SK-N-SH (cell line): ENCODE results near the gene HSPBAP1. TPM values are rescaled to one million over a fixed set of nuclear protein-coding genes. Genes with fewer than 3 reads are reported as not detected.

ENCODE experiments used
- CTCF ChIA-PET: fragments of 300-600, 350-600 bp; formaldehyde crosslinking; extraction: SDS; loops from one replicate; lab custom pipeline; 2021; lab: Yijun Ruan, JAX
- POLR2A ChIA-PET: fragments of 350-600 bp; sonication (Branson Sonifier 250); formaldehyde crosslinking; extraction: SDS; loops from one replicate; lab custom pipeline; 2020; ENCODE audit warnings: antibody characterized with exemption, inconsistent platforms; lab: Yijun Ruan, JAX
- DNase-seq: peaks from one replicate; pipeline ENCODE4 v3.0.0; 2012
- H2AFZ ChIP-seq: fragments of 200-600 bp; sonication (generic); 2 replicates; pipeline ENCODE4 v1.8.1; 2016; ENCODE audit warnings: antibody characterized with exemption, mild to moderate bottlenecking, low read depth
- H3F3A ChIP-seq: fragments of 200-600 bp; sonication (generic); replicated peaks from 2 replicates; pipeline ENCODE3; 2016; ENCODE audit warnings: antibody characterized with exemption, mild to moderate bottlenecking; ENCODE audit not compliant: insufficient read depth
- H3K27ac ChIP-seq, 2 experiments: fragments of 200-500 bp in 1 of 2; fragments of 200-600 bp in 1 of 2; sonication (Bioruptor generic) in 1 of 2; sonication (generic), shearing (Covaris generic) in 1 of 2; 2 replicates each; pipeline versions ENCODE4 v1.5.1 to v1.6.1; 2014 to 2016; ENCODE audit warnings: low read depth in 2 of 2, inconsistent platforms in 1 of 2, low read length in 1 of 2, mild to moderate bottlenecking in 1 of 2, mixed read lengths in 1 of 2
- H3K27me3 ChIP-seq: fragments of 200-600 bp; sonication (generic), shearing (Covaris generic); 2 replicates; pipeline ENCODE4 v1.6.1; 2016; ENCODE audit warnings: mixed run types; ENCODE audit not compliant: insufficient read depth
- H3K36me3 ChIP-seq, 2 experiments: fragments of 200-500 bp in 1 of 2; fragments of 200-600 bp in 1 of 2; sonication (Bioruptor generic) in 1 of 2; sonication (generic) in 1 of 2; replicated peaks in 1 of 2; 2 replicates each; pipeline versions ENCODE3 to v1.5.1; 2014 to 2016; ENCODE audit warnings: low read length in 1 of 2, mild to moderate bottlenecking in 1 of 2; ENCODE audit not compliant: insufficient read depth in 2 of 2, control insufficient read depth in 1 of 2
- H3K4me1 ChIP-seq, 2 experiments: fragments of 200-500 bp in 1 of 2; fragments of 200-600 bp in 1 of 2; sonication (Bioruptor generic) in 1 of 2; sonication (generic), shearing (Covaris generic) in 1 of 2; 2 replicates each; pipeline versions ENCODE4 v1.5.1 to v1.6.1; 2014 to 2016; ENCODE audit warnings: low read depth in 1 of 2, low read length in 1 of 2, mixed run types in 1 of 2; ENCODE audit not compliant: insufficient read depth in 2 of 2, control insufficient read depth in 1 of 2
- H3K4me2 ChIP-seq: fragments of 200-600 bp; sonication (generic), shearing (Covaris generic); 2 replicates; pipeline ENCODE4 v1.6.1; 2017; ENCODE audit warnings: mixed run types
- H3K4me3 ChIP-seq, 2 experiments: fragments of 200-500 bp in 1 of 2; fragments of 200-600 bp in 1 of 2; sonication (Bioruptor generic) in 1 of 2; sonication (generic), shearing (Covaris generic) in 1 of 2; 2 replicates each; pipeline versions ENCODE4 v1.5.1 to v1.8.1; 2014 to 2016; ENCODE audit warnings: low read depth in 2 of 2, inconsistent platforms in 1 of 2, low read length in 1 of 2, mild to moderate bottlenecking in 1 of 2, mixed read lengths in 1 of 2, moderate library complexity in 1 of 2
- H3K79me2 ChIP-seq: fragments of 200-600 bp; sonication (generic); 2 replicates; pipeline ENCODE4 v1.8.1; 2017; ENCODE audit warnings: mild to moderate bottlenecking; ENCODE audit not compliant: insufficient read depth
- H3K9ac ChIP-seq: fragments of 200-600 bp; sonication (generic); 2 replicates; pipeline ENCODE4 v1.6.1; 2017; ENCODE audit warnings: mixed run types
- H3K9me2 ChIP-seq: fragments of 200-600 bp; sonication (generic); 2 replicates; pipeline ENCODE4 v1.6.1; 2017; ENCODE audit warnings: mixed run types
- H3K9me3 ChIP-seq: fragments of 200-600 bp; sonication (generic); 2 replicates; pipeline ENCODE4 v1.6.1; 2017; ENCODE audit warnings: mixed run types, mild to moderate bottlenecking, moderate library complexity
- H4K20me1 ChIP-seq: fragments of 200-600 bp; sonication (generic); 2 replicates; pipeline ENCODE4 v1.6.1; 2017; ENCODE audit warnings: mild to moderate bottlenecking, mixed run types; ENCODE audit not compliant: insufficient read depth
- ELF1 ChIP-seq: IDR thresholded peaks from 2 replicates; pipeline ENCODE4 v1.4.0; 2012
- EZH2phosphoT487 ChIP-seq: fragments of 200-600 bp; sonication (generic); IDR thresholded peaks from 2 replicates; pipeline ENCODE4 v1.6.1; 2017; ENCODE audit warnings: low read depth, mixed run types, mild to moderate bottlenecking, antibody characterized with exemption, moderate library complexity, borderline replicate concordance
- FOSL2 ChIP-seq: IDR thresholded peaks from 2 replicates; pipeline ENCODE4 v1.4.0; 2012; ENCODE audit warnings: low read depth, mild to moderate bottlenecking, moderate library complexity, borderline replicate concordance
- FOXJ3 ChIP-seq: sonication (generic); formaldehyde crosslinking; IDR thresholded peaks from 2 replicates; pipeline ENCODE4 v1.5.1; 2020; ENCODE audit warnings: mild to moderate bottlenecking, missing genetic modification reagents
- GABPA ChIP-seq: IDR thresholded peaks from 2 replicates; pipeline ENCODE4 v1.4.0; 2012; ENCODE audit warnings: low read depth, mild to moderate bottlenecking
- MEF2A ChIP-seq: IDR thresholded peaks from 2 replicates; pipeline ENCODE4 v1.4.0; 2012; ENCODE audit warnings: low read depth, borderline replicate concordance
- NFIC ChIP-seq: IDR thresholded peaks from 2 replicates; pipeline ENCODE4 v1.4.0; 2012; ENCODE audit warnings: borderline replicate concordance
- NRF1 ChIP-seq: IDR thresholded peaks from 2 replicates; pipeline ENCODE4 v1.6.1; 2012; ENCODE audit warnings: low read depth, mild to moderate bottlenecking, low read length
- POLR2AphosphoS5 ChIP-seq: IDR thresholded peaks from 2 replicates; pipeline ENCODE4 v1.6.1; 2012; ENCODE audit warnings: low read depth, low read length
- RAD21 ChIP-seq: IDR thresholded peaks from 2 replicates; pipeline ENCODE4 v1.6.1; 2012; ENCODE audit warnings: mild to moderate bottlenecking, low read length
- SIN3A ChIP-seq: IDR thresholded peaks from 2 replicates; pipeline ENCODE4 v1.6.1; 2012; ENCODE audit warnings: low read depth, mild to moderate bottlenecking, low read length, moderate library complexity, borderline replicate concordance
- TEAD4 ChIP-seq: IDR thresholded peaks from 2 replicates; pipeline ENCODE4 v1.4.0; 2012; ENCODE audit warnings: mild to moderate bottlenecking, borderline replicate concordance; ENCODE audit not compliant: insufficient read depth
- YY1 ChIP-seq: IDR thresholded peaks from 2 replicates; pipeline ENCODE4 v1.4.0; 2012; ENCODE audit warnings: low read depth, mild to moderate bottlenecking
- WGBS: methylation state at CpG from one replicate; pipeline ENCODE4 v1.1.6; 2017; ENCODE audit warnings: low lambda C conversion rate; 5-methylcytosine and 5-hydroxymethylcytosine counted together
- polyA plus RNA-seq, 3 experiments: library from polyadenylated mRNA; depleted of rRNA; stranded (reverse); fragments of >200 nt; gene quantifications; 2 replicates each; pipeline ENCODE4 v1.2.3, GENCODE V29; 2012
- TF ChIP-seq, protein P1 (sequence below): IDR thresholded peaks from 2 replicates; pipeline ENCODE4; 2012
- TF ChIP-seq, protein P2 (sequence below): IDR thresholded peaks from 2 replicates; pipeline ENCODE4 v1.4.0; 2012; ENCODE audit warnings: low read depth
- TF ChIP-seq, protein P3 (sequence below): fragments of 150-350 bp; IDR thresholded peaks from 2 replicates; pipeline ENCODE4 v1.6.1; 2017; ENCODE audit warnings: antibody characterized with exemption, low read length, low read depth, borderline replicate concordance

HSPBAP1 gene
- polyA plus RNA-seq, 1 of the 3 experiments (the other 2 are of a cell fraction): 5.1 TPM

DNA sequence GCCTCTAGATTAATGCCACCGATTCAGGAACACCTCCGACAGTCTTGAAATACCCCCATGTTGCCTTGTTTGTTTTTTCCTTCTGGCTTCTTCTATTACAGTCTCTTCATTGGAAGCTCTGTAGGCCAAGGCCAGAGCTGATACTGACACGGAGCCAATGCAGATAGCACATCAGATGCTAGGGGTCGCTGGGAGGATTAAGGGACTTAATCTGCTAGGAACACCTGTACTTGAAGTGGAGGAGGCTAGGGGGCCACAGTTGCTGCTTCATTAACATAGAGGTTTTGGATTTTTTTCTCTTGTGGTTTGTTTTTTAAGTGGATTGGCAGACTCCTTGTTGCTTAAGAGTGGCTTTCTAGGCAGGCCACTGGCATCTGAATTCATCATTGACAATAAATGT is 63.4 kb downstream of the HSPBAP1 start:
- no peaks in the 10 kb centered on the region for H3K9me3 ChIP-seq
- H3K27me3 ChIP-seq: no peaks in the 10 kb centered on the region
- CTCF ChIA-PET: no interaction called here
- no peak overlapping the region for H3K9ac ChIP-seq
- peaks cover 2 to 10% of the 10 kb centered on the region in 2 experiments for H3K36me3 ChIP-seq
- H3K9me2 ChIP-seq: no peaks in the 10 kb centered on the region
- H3F3A ChIP-seq: no peaks in the 10 kb centered on the region
- H3K27ac ChIP-seq: no peak overlapping the region
- peaks cover 0 to 6% of the 10 kb centered on the region in 2 experiments; a peak in 2 of 4 replicates for H3K4me1 ChIP-seq
- POLR2A ChIA-PET: no interaction called here
- DNase-seq: no peak
- 87% methylated on average over 4 of the region's 4 CpGs for WGBS
- no peaks in the 10 kb centered on the region for H3K79me2 ChIP-seq
- H3K4me3 ChIP-seq: no peak overlapping the region
- no peaks in the 10 kb centered on the region for H4K20me1 ChIP-seq
- no peak overlapping the region for H2AFZ ChIP-seq
- TF ChIP-seq ELF1: no peak
- TF ChIP-seq, protein P1, sequence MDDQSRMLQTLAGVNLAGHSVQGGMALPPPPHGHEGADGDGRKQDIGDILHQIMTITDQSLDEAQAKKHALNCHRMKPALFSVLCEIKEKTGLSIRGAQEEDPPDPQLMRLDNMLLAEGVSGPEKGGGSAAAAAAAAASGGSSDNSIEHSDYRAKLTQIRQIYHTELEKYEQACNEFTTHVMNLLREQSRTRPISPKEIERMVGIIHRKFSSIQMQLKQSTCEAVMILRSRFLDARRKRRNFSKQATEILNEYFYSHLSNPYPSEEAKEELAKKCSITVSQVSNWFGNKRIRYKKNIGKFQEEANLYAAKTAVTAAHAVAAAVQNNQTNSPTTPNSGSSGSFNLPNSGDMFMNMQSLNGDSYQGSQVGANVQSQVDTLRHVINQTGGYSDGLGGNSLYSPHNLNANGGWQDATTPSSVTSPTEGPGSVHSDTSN: no peak
- no peak for TF ChIP-seq NFIC
- TF ChIP-seq POLR2AphosphoS5: no peak
- no peak for TF ChIP-seq FOSL2
- no peak for TF ChIP-seq EZH2phosphoT487
- TF ChIP-seq TEAD4: no peak
- TF ChIP-seq SIN3A: no peak
- TF ChIP-seq, protein P2, sequence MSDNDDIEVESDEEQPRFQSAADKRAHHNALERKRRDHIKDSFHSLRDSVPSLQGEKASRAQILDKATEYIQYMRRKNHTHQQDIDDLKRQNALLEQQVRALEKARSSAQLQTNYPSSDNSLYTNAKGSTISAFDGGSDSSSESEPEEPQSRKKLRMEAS: no peak
- no peak for TF ChIP-seq YY1
- no peak overlapping the region for H3K4me2 ChIP-seq

DNA sequence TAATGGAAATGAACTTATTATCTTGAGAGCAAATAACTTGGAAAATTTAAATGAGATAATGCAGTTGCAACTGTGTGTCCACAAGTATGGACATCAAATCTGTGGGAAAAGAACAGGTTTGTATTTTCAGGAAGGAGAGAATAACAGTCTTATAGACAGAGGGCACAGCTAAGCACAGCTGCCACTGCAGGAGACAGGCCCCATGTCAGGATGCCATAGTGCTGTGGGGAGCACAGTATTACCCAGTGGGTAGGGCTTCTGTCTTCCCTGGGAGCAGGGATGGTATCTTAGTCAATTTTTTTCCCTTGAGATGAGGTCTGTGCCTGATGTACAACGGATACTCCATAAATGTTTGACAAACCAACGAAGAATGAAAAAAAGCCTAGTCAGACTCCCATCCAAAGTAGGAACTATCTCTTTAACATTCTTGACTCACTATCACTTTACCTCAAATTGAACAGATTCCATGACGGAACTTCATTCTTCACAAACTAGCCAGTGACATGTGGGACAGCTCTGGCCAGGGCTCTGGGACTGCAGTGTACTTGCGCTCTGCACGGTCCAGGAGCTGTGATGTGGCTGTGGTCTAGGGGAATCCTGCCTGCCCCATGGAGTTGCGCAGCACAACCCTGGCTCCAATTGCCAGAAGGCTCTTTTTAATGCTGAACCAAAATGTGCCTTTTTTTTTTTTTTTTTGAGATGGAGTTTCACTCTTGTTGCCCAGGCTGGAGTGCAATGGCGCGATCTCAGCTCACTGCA is 64.7 kb downstream of the HSPBAP1 start:
- TF ChIP-seq FOXJ3: no peak
- TF ChIP-seq MEF2A: no peak
- TF ChIP-seq GABPA: no peak
- TF ChIP-seq NRF1: no peak
- TF ChIP-seq, protein P3, sequence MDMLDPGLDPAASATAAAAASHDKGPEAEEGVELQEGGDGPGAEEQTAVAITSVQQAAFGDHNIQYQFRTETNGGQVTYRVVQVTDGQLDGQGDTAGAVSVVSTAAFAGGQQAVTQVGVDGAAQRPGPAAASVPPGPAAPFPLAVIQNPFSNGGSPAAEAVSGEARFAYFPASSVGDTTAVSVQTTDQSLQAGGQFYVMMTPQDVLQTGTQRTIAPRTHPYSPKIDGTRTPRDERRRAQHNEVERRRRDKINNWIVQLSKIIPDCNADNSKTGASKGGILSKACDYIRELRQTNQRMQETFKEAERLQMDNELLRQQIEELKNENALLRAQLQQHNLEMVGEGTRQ: no peak
- no peak for TF ChIP-seq RAD21
- no peak overlapping the region for H3K9ac ChIP-seq
- DNase-seq: no peak
- no peaks in the 10 kb centered on the region for H3K27me3 ChIP-seq
- H2AFZ ChIP-seq: no peak overlapping the region
- peaks cover 2 to 11% of the 10 kb centered on the region in 2 experiments for H3K36me3 ChIP-seq
- peaks cover 0 to 6% of the 10 kb centered on the region in 2 experiments; a peak in 2 of 4 replicates for H3K4me1 ChIP-seq
- H3K27ac ChIP-seq: peak overlapping the region in 1 of 2 experiments; percentile 67; a peak in 1 of 4 replicates
- H3F3A ChIP-seq: no peaks in the 10 kb centered on the region
- POLR2A ChIA-PET: no interaction called here
- no peaks in the 10 kb centered on the region for H3K9me3 ChIP-seq
- CTCF ChIA-PET: interaction anchor here (1.0 kb wide), 1 partner anchor 18 kb away, joined by 3 read pairs; no protein-coding TSS in a partner anchor
- WGBS: 95% methylated on average over 8 of the region's 8 CpGs
- no peaks in the 10 kb centered on the region for H4K20me1 ChIP-seq
- no peak overlapping the region for H3K4me2 ChIP-seq
- no peaks in the 10 kb centered on the region for H3K9me2 ChIP-seq
- no peak overlapping the region for H3K4me3 ChIP-seq
- no peaks in the 10 kb centered on the region for H3K79me2 ChIP-seq
